ENCODE data around the gene PTPRE. TPM values are rescaled to one million over a fixed set of nuclear protein-coding genes. Genes with fewer than 3 reads are reported as not detected.

The PTPRE gene
- total RNA-seq, 1 experiment from 2014 or later = 12.3 TPM

DNA sequence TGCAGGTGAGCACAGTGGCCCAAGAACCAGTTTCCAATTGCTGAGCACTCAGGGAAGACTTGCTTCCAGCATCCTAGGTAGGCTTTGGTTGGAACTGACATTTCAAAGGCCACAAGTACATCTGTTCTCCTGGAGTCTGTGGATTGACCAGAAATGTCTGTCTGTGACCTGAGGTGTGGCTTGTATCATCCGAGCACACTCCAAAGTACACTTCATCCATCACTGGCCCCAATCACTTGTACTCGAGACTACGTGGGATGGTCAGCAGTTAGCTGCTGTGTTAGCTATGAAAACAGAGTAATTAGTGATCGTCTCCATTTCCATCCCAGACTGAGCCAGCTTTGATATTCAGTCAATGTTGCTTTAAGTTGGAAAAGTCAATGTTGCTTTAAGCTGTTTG, 174.3 kb downstream of the PTPRE start:
- Histone ChIP-seq H3K4me2 (ENCODE audit: low read length) (no peak overlapping the region), H3K27ac (ENCODE audit: low read depth, low read length) (no peak overlapping the region), H4K20me1 (ENCODE audit: insufficient read depth) (no peaks in the 10 kb centered on the region; the same call in 1 of the 2 replicates), H3K9me2 (ENCODE audit: insufficient read depth) (no peaks in the 10 kb centered on the region), H3K36me3 (ENCODE audit: control insufficient read depth in 1 of 2, insufficient read depth in 2 of 2, low read length in 2 of 2) (no peaks in the 10 kb centered on the region), H3K9ac (ENCODE audit: low read length) (no peak overlapping the region), H3K4me1 (ENCODE audit: control insufficient read depth in 1 of 2, insufficient read depth in 2 of 2, low read length in 2 of 2) (no peaks in the 10 kb centered on the region), H3K79me2 (ENCODE audit: insufficient read depth, low read length) (no peaks in the 10 kb centered on the region), H3K9me3 (ENCODE audit: control insufficient read depth in 1 of 2, insufficient read depth in 1 of 2, low read depth in 1 of 2, low read length in 2 of 2) (no peaks in the 10 kb centered on the region), H2AFZ (ENCODE audit: low read depth, low read length, poor library complexity, severe bottlenecking) (no peak overlapping the region), H3K4me3 (replicated peaks in 1 of 2; ENCODE audit: low read depth in 1 of 2, low read length in 2 of 2) (no peak overlapping the region), H3K27me3 (ENCODE audit: insufficient read depth, low read length) (no peaks in the 10 kb centered on the region)
- intact Hi-C loops (cut with micrococcal nuclease) = no loop called here
- no peak for DNase-seq (ENCODE audit: low read depth, low spot score)
- ATAC-seq = no peak
- POLR2A ChIA-PET = no interaction called here
- CTCF ChIA-PET = interaction anchor here (1.3 to 2.4 kb wide), 2 partner anchors 12 to 46 kb away, joined by 3 to 8 read pairs; no protein-coding TSS in a partner anchor
- BruUV-seq (replicated peaks) = no TSS peak
- RAD21 ChIA-PET (ENCODE audit: low non-redundant PET in 1 of 2, low total read pairs in 2 of 2, uncharacterized antibody in 2 of 2, unreplicated experiment in 2 of 2) = no interaction called here
- TF ChIP-seq EZH2phosphoT487 (IDR thresholded peaks at IDR 0.05; ENCODE audit: borderline replicate concordance) = no peak
- TF ChIP-seq, protein P1, sequence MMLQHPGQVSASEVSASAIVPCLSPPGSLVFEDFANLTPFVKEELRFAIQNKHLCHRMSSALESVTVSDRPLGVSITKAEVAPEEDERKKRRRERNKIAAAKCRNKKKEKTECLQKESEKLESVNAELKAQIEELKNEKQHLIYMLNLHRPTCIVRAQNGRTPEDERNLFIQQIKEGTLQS (IDR thresholded peaks at IDR 0.05) = no peak
- TF ChIP-seq JUND (IDR thresholded peaks at IDR 0.05) = no peak
- no peak for TF ChIP-seq ZFX (IDR thresholded peaks at IDR 0.05)
- TF ChIP-seq SP1 (IDR thresholded peaks at IDR 0.05; ENCODE audit: low read depth) = no peak
- no peak for TF ChIP-seq CEBPB (IDR thresholded peaks at IDR 0.05; ENCODE audit: low read depth)
- TF ChIP-seq RAD21 (IDR thresholded peaks at IDR 0.05; ENCODE audit: low read depth) = no peak
- TF ChIP-seq ZNF274 (IDR thresholded peaks at IDR 0.05; ENCODE audit: low read depth, low read length) = no peak
- TF ChIP-seq, protein P2, sequence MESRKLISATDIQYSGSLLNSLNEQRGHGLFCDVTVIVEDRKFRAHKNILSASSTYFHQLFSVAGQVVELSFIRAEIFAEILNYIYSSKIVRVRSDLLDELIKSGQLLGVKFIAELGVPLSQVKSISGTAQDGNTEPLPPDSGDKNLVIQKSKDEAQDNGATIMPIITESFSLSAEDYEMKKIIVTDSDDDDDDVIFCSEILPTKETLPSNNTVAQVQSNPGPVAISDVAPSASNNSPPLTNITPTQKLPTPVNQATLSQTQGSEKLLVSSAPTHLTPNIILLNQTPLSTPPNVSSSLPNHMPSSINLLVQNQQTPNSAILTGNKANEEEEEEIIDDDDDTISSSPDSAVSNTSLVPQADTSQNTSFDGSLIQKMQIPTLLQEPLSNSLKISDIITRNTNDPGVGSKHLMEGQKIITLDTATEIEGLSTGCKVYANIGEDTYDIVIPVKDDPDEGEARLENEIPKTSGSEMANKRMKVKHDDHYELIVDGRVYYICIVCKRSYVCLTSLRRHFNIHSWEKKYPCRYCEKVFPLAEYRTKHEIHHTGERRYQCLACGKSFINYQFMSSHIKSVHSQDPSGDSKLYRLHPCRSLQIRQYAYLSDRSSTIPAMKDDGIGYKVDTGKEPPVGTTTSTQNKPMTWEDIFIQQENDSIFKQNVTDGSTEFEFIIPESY (IDR thresholded peaks at IDR 0.05; ENCODE audit: extremely low read depth, insufficient replicate concordance, low read length) = no peak
- no peak for TF ChIP-seq POLR2A (IDR thresholded peaks at IDR 0.05; ENCODE audit: borderline replicate concordance, extremely low read depth, insufficient read depth, insufficient read length)
- no peak for TF ChIP-seq FOSL1 (IDR thresholded peaks at IDR 0.05; ENCODE audit: low read depth)

Data from HCT116 (cell line).